HepG2 (cell line): ENCODE data around the gene PPA2. TPM values are rescaled to one million over a fixed set of nuclear protein-coding genes. Genes with fewer than 3 reads are reported as not detected.

ENCODE experiments used
- AKAP8 ChIP-seq: sonication (generic); formaldehyde crosslinking; IDR thresholded peaks from 2 replicates; pipeline ENCODE4 v1.5.1; 2020; ENCODE audit warnings: mild to moderate bottlenecking, missing genetic modification reagents
- EHMT2 ChIP-seq: fragments of 200-600 bp; sonication (generic); IDR thresholded peaks from 2 replicates; pipeline ENCODE4 v1.7.0; 2017; ENCODE audit warnings: antibody characterized with exemption, low read depth, low read length, borderline replicate concordance
- FOXA3 ChIP-seq: IDR thresholded peaks from 2 replicates; pipeline ENCODE4 v1.6.1; 2016; ENCODE audit warnings: missing genetic modification reagents, missing compliant biosample characterization
- HMG20B ChIP-seq: conservative IDR thresholded peaks from 2 replicates; pipeline ENCODE4 v1.6.1; 2016; ENCODE audit warnings: missing genetic modification reagents, missing compliant biosample characterization
- HNF4G ChIP-seq, 2 experiments: sonication (generic) in 1 of 2; formaldehyde crosslinking in 1 of 2; IDR thresholded peaks; 2 replicates each; pipeline versions ENCODE4 v1.4.0 to v1.6.1; 2011 to 2020; ENCODE audit warnings: borderline replicate concordance in 2 of 2, low read depth in 2 of 2, mild to moderate bottlenecking in 2 of 2, low read length in 1 of 2, missing genetic modification reagents in 1 of 2, moderate library complexity in 1 of 2
- IRF2 ChIP-seq: IDR thresholded peaks from 2 replicates; pipeline ENCODE4 v1.6.1; 2018; ENCODE audit warnings: missing genetic modification reagents, missing compliant biosample characterization
- ISL2 ChIP-seq: sonication (generic); formaldehyde crosslinking; IDR thresholded peaks from 2 replicates; pipeline ENCODE4 v1.5.0; 2020; ENCODE audit warnings: missing genetic modification reagents
- MED1 ChIP-seq: sonication (generic); formaldehyde crosslinking; IDR thresholded peaks from 2 replicates; pipeline ENCODE4 v1.4.0; 2020; ENCODE audit warnings: missing genetic modification reagents
- MIER3 ChIP-seq: IDR thresholded peaks from 2 replicates; pipeline ENCODE4 v1.6.1; 2016; ENCODE audit warnings: missing compliant biosample characterization, borderline replicate concordance
- NFE2L1 ChIP-seq: sonication (generic); formaldehyde crosslinking; IDR thresholded peaks from 2 replicates; pipeline ENCODE4 v1.4.0; 2020; ENCODE audit warnings: missing genetic modification reagents, mild to moderate bottlenecking, borderline replicate concordance
- NR2F6 ChIP-seq, 2 experiments: IDR thresholded peaks; 2 replicates each; pipeline ENCODE4 v1.6.1; 2016; ENCODE audit warnings: antibody characterized with exemption in 1 of 2, mild to moderate bottlenecking in 1 of 2
- RAD21 ChIP-seq: fragments of 450-650 bp; formaldehyde crosslinking; IDR thresholded peaks from 2 replicates; pipeline ENCODE4 v1.5.0; 2020; ENCODE audit warnings: mild to moderate bottlenecking
- SOX5 ChIP-seq: IDR thresholded peaks from 2 replicates; pipeline ENCODE4 v1.6.1; 2016; ENCODE audit warnings: borderline replicate concordance
- SOX6 ChIP-seq, 2 experiments: fragments of 450-650 bp in 1 of 2; sonication (generic) in 1 of 2; formaldehyde crosslinking in 1 of 2; IDR thresholded peaks; 2 replicates each; pipeline versions ENCODE4 v1.4.0 to v1.6.1; 2017 to 2020; ENCODE audit warnings: antibody characterized with exemption in 1 of 2, mild to moderate bottlenecking in 1 of 2, missing genetic modification reagents in 1 of 2
- TBX2 ChIP-seq: sonication (generic); formaldehyde crosslinking; IDR thresholded peaks from 2 replicates; pipeline ENCODE4 v1.5.0; 2020; ENCODE audit warnings: missing genetic modification reagents, mild to moderate bottlenecking, borderline replicate concordance
- TCF7 ChIP-seq: sonication (generic); IDR thresholded peaks from 2 replicates; pipeline ENCODE4 v1.6.1; 2016; ENCODE audit warnings: antibody characterized with exemption, low read depth
- WIZ ChIP-seq: sonication (generic); formaldehyde crosslinking; IDR thresholded peaks from 2 replicates; pipeline ENCODE4 v1.5.1; 2020; ENCODE audit warnings: mild to moderate bottlenecking, missing genetic modification reagents
- ZBTB8A ChIP-seq: sonication (generic); formaldehyde crosslinking; IDR thresholded peaks from 2 replicates; pipeline ENCODE4 v1.4.0; 2020; ENCODE audit warnings: mild to moderate bottlenecking, low read depth, missing genetic modification reagents, borderline replicate concordance
- ZNF331 ChIP-seq: sonication (generic); formaldehyde crosslinking; IDR thresholded peaks from 2 replicates; pipeline ENCODE4 v1.4.0; 2020; ENCODE audit warnings: missing genetic modification reagents
- ZNF75D ChIP-seq: sonication (generic); formaldehyde crosslinking; IDR thresholded peaks from 2 replicates; pipeline ENCODE4 v1.8.1; 2023; ENCODE audit warnings: missing genetic modification reagents, mild to moderate bottlenecking, borderline replicate concordance
- polyA plus RNA-seq, 8 experiments: library from polyadenylated mRNA; depleted of rRNA in 3 of 8; stranded (reverse) in 7 of 8; unstranded in 1 of 8; fragments of >200 nt; fragmentation: Illumina TruSeq in 4 of 8; extraction: Trizol in 4 of 8; gene quantifications; 2 replicates each; pipeline versions ENCODE4 v1.2.1 to v1.2.3, GENCODE V29; 2011 to 2016; ENCODE audit warnings: low read depth in 4 of 8, missing spikeins in 1 of 8, mixed read lengths in 1 of 8; ENCODE audit not compliant: insufficient read depth in 1 of 8
- total RNA-seq, 5 experiments: library from RNA; depleted of rRNA; stranded (reverse); fragments of >200 nt; fragmentation: Illumina TruSeq; extraction: Trizol; gene quantifications; 2 replicates each; pipeline ENCODE4 v1.2.3, GENCODE V29; 2016; ENCODE audit warnings: low read depth in 1 of 5
- TF ChIP-seq, protein P1 (sequence below): sonication (generic); formaldehyde crosslinking; IDR thresholded peaks from 2 replicates; pipeline ENCODE4 v1.8.0; 2022; ENCODE audit warnings: mild to moderate bottlenecking, missing genetic modification reagents, borderline replicate concordance
- TF ChIP-seq, protein P2 (sequence below): sonication (generic); formaldehyde crosslinking; IDR thresholded peaks from 2 replicates; pipeline ENCODE4 v1.4.0; 2020; ENCODE audit warnings: mild to moderate bottlenecking, missing genetic modification reagents, borderline replicate concordance
- TF ChIP-seq, protein P3 (sequence below): sonication (generic); formaldehyde crosslinking; IDR thresholded peaks from 2 replicates; pipeline ENCODE4 v1.4.0; 2020; ENCODE audit warnings: missing genetic modification reagents, borderline replicate concordance

PPA2 gene
- total and polyA plus RNA-seq, 2 of the 13 experiments (the other 11 are each of a cell fraction or from before 2014, with no cell fraction given): 44.2 to 70.6 TPM

DNA sequence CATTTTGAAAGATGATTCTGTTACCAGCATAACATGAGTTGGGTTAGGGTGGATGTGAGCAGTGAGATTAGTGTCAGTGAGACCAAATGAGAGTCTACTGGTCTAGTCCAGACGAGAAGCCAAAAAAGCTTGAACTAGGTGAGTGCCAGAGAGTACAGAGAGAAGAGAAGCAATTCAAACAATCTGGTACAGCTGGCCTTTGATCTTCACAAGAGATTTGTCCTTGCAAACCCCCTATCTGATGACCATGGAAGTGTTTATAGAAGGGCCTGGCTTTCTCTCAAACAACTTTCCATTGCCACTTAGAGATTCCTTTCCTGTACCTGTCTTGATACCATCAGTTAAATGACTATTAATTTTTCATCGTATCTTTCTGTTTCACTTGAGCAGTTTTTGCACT is 128.5 kb downstream of the PPA2 start (continued):
- TF ChIP-seq MIER3 (CRISPR knock-in tag): 0 out of 2 replicates have a peak, but pooled peaks have one; percentile 30
- no peak for TF ChIP-seq NFE2L1 (CRISPR knock-in tag)
- 0 out of 2 replicates have a peak, but pooled peaks have one; percentile 35 for TF ChIP-seq MED1 (CRISPR knock-in tag)
- no peak for TF ChIP-seq ZBTB8A (CRISPR knock-in tag)
- TF ChIP-seq FOXA3 (CRISPR knock-in tag): 0 out of 2 replicates have a peak, but pooled peaks have one; percentile 16
- TF ChIP-seq HMG20B (CRISPR knock-in tag): 0 out of 2 replicates have a peak, but pooled peaks have one; percentile 52
- TF ChIP-seq, protein P1, sequence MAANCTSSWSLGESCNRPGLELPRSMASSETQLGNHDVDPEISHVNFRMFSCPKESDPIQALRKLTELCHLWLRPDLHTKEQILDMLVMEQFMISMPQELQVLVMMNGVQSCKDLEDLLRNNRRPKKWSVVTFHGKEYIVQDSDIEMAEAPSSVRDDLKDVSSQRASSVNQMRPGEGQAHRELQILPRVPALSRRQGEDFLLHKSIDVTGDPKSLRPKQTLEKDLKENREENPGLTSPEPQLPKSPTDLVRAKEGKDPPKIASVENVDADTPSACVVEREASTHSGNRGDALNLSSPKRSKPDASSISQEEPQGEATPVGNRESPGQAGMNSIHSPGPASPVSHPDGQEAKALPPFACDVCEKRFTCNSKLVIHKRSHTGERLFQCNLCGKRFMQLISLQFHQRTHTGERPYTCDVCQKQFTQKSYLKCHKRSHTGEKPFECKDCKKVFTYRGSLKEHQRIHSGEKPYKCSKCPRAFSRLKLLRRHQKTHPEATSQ (CRISPR knock-in tag): 0 out of 2 replicates have a peak, but pooled peaks have one; percentile 56
- peak; percentile 59; the same call in 1 of the 2 replicates for TF ChIP-seq SOX5
- TF ChIP-seq HNF4G (IDR thresholded peaks at IDR 0.05; ENCODE audit: borderline replicate concordance, low read depth, low read length): peak; percentile 46; the same call in 1 of the 2 replicates
- no peak for TF ChIP-seq HNF4G (CRISPR knock-in tag; IDR thresholded peaks at IDR 0.05; ENCODE audit: borderline replicate concordance, low read depth)
- TF ChIP-seq, protein P2, sequence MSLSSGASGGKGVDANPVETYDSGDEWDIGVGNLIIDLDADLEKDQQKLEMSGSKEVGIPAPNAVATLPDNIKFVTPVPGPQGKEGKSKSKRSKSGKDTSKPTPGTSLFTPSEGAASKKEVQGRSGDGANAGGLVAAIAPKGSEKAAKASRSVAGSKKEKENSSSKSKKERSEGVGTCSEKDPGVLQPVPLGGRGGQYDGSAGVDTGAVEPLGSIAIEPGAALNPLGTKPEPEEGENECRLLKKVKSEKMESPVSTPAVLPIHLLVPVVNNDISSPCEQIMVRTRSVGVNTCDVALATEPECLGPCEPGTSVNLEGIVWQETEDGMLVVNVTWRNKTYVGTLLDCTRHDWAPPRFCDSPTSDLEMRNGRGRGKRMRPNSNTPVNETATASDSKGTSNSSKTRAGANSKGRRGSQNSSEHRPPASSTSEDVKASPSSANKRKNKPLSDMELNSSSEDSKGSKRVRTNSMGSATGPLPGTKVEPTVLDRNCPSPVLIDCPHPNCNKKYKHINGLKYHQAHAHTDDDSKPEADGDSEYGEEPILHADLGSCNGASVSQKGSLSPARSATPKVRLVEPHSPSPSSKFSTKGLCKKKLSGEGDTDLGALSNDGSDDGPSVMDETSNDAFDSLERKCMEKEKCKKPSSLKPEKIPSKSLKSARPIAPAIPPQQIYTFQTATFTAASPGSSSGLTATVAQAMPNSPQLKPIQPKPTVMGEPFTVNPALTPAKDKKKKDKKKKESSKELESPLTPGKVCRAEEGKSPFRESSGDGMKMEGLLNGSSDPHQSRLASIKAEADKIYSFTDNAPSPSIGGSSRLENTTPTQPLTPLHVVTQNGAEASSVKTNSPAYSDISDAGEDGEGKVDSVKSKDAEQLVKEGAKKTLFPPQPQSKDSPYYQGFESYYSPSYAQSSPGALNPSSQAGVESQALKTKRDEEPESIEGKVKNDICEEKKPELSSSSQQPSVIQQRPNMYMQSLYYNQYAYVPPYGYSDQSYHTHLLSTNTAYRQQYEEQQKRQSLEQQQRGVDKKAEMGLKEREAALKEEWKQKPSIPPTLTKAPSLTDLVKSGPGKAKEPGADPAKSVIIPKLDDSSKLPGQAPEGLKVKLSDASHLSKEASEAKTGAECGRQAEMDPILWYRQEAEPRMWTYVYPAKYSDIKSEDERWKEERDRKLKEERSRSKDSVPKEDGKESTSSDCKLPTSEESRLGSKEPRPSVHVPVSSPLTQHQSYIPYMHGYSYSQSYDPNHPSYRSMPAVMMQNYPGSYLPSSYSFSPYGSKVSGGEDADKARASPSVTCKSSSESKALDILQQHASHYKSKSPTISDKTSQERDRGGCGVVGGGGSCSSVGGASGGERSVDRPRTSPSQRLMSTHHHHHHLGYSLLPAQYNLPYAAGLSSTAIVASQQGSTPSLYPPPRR (CRISPR knock-in tag): peak; percentile 84
- peak; percentile 77; the same call in 1 of the 2 replicates for TF ChIP-seq EHMT2
- TF ChIP-seq, protein P3, sequence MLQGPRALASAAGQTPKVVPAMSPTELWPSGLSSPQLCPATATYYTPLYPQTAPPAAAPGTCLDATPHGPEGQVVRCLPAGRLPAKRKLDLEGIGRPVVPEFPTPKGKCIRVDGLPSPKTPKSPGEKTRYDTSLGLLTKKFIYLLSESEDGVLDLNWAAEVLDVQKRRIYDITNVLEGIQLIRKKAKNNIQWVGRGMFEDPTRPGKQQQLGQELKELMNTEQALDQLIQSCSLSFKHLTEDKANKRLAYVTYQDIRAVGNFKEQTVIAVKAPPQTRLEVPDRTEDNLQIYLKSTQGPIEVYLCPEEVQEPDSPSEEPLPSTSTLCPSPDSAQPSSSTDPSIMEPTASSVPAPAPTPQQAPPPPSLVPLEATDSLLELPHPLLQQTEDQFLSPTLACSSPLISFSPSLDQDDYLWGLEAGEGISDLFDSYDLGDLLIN (CRISPR knock-in tag): no peak
- 0 out of 2 replicates have a peak, but pooled peaks have one; percentile 39 for TF ChIP-seq IRF2 (CRISPR knock-in tag)
- peak; percentile 37; the same call in 1 of the 2 replicates for TF ChIP-seq AKAP8
- no peak for TF ChIP-seq ZNF75D (CRISPR knock-in tag)
- peak; percentile 61; the same call in 1 of the 2 replicates for TF ChIP-seq TBX2 (CRISPR knock-in tag)
- TF ChIP-seq TCF7: peak; percentile 92
- peak; percentile 88 for TF ChIP-seq ISL2 (CRISPR knock-in tag)
- TF ChIP-seq SOX6 (IDR thresholded peaks at IDR 0.05): no peak
- TF ChIP-seq SOX6 (CRISPR knock-in tag; IDR thresholded peaks at IDR 0.05): peak; percentile 79
- 0 out of 2 replicates have a peak, but pooled peaks have one; percentile 44 for TF ChIP-seq WIZ (CRISPR knock-in tag)
- TF ChIP-seq ZNF331 (CRISPR knock-in tag): 0 out of 2 replicates have a peak, but pooled peaks have one; percentile 17
- peak; percentile 43; the same call in 1 of the 2 replicates for TF ChIP-seq NR2F6 (IDR thresholded peaks at IDR 0.05)
- TF ChIP-seq NR2F6 (CRISPR knock-in tag; IDR thresholded peaks at IDR 0.05): no peak
- no peak for TF ChIP-seq RAD21 (CRISPR knock-in tag)
